ENCODE results near the gene ZNF644.
"Not testable (repeated sequence)": the region's sequence is repeated elsewhere in the genome, so short reads cannot be mapped to it uniquely, and the experiment has no call there.

The ZNF644 gene

GRCh38 chr1:90977522-90977921 is 44.3 kb downstream of the ZNF644 start:
- DNase-seq, result no peak

- no peak for DNase-seq
These were observed 47.7 kb downstream of the ZNF644 start for GRCh38 chr1:90973897-90974798.

DNA sequence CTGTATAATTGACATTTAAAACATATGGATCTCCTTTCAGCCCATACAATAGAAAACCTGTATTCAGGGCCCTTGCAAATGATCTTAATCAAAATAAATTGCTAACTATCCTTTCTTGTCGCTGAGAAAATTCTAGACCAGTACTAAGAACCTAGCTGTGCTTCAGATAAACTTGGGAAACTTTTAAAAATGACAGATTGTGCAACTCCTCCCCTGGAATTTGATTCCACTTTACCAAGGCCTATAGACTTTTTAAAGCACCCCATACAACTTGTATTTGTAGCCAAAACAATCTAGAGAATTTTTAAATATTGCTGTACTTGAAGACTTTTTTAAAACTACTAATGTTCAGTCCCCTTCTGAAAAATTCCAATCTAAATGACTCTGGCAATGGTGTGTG is 51.6 kb downstream of the ZNF644 start:
- DNase-seq, result no peak

DNA sequence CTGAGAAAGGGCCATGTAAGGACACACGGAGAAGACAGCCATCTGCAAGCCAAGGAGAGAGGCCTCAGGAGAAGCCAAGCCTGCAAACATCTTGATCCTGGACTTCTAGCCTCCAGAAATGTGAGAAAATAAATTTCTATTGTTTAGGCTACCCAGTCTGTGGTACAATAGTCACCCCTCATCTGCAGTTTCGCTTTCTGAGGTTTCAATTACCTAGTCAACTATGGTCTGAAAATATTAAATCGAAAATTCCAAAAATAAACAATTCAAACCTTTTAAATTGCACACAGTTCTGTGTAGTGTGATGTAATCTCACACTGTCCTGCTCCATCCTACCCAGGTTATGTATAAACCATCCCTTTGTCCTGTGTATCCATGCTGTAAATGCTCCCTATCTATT is 52.6 kb downstream of the ZNF644 start:
- DNase-seq, result no peak

DNA sequence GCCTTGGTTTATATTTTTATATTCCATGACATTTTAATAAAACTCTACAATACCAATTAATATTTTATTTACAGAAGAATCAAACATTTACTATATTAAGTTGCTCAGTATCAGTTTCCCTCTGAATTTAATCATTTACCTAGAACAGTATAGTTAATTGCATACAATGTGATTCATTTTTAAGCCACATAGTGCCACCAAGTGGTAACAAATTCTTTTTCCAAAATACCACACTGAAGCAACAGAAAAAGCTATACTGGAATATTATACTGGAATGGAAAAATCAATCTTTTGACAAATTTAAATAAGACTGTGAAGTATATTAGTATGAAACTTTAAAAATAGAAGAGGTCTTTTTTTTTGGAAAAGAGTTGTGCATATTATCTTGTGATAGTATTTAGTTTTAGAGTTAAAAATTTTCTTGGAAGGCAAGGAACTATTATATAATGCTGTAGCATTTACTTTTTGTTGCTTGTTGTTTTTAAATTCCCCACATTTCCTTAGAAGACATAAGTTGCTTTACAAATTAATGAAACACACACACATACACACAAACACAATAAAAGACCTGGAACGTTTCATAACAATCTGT is 57.3 kb downstream of the ZNF644 start:
- DNase-seq, result no peak

- DNase-seq, result no peak
These were observed 58.2 kb downstream of the ZNF644 start for GRCh38 chr1:90963651-90964050.

DNA sequence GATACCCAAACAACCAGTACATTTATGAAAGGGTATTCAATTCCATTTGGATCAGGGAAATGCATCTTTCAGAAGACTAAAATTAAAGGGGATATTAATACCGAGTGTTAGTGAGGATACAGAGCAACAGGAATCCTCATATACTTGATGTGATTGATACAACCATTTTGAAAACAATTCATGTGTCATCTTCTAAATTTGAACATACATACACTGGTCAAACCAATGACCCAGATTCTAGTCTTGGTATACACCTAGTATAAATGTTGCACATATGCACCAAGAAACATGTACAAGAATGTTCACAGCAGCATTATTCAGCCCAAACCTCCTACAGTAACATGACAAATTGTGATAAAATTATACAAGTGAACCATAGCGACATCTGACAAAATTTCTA is 58.6 kb downstream of the ZNF644 start:
- DNase-seq, result no peak

GRCh38 chr1:90959352-90960206 is 62.3 kb downstream of the ZNF644 start:
- DNase-seq, result no peak

DNA sequence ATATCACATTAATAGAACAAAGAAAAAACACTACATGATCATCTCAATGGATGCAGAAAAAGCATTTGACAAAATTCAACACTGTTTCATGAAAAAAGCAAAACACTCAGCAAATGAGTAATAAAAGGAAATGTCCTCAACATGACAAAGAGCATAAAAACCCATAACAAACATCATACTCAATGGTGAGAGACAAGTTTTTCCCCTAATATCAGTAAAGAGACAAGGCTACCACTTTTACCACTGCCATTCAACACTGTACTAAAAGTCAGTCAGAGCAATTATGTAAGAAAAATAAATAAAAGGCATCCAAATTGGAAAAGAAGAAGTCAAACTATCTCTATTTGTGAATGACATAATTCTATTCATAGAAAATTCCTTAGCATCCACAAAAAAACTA is 64.3 kb downstream of the ZNF644 start:
- DNase-seq, result no peak

DNA sequence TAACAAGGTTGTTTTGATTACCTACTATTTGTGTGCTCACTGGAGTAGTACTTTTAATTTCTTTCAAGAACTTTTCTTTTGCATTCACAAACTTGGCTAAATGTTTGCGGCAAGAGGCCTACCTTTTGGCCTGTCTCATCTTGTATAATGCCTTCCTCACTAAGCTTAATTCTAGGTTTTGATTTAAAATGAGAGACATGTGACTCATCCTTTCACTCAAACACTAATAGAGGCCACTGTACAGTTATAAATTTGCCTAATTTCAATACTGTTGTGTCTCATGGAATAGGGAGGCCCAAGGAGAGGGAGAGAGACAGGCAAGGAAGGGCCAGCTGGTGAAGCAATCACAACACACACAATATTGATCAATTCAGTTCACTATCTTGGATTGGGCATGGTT is 66.1 kb downstream of the ZNF644 start:
- no peak for DNase-seq

GRCh38 chr1:90952906-90953305 is 68.9 kb downstream of the ZNF644 start:
- no peak for DNase-seq

GRCh38 chr1:90951009-90951408 is 70.8 kb downstream of the ZNF644 start:
- no peak for DNase-seq

- DNase-seq, result no peak
These were observed 73.5 kb downstream of the ZNF644 start for GRCh38 chr1:90948301-90948700.

- no peak for DNase-seq
These were observed 75.2 kb downstream of the ZNF644 start for GRCh38 chr1:90946630-90947029.

GRCh38 chr1:90945287-90945686 is 76.5 kb downstream of the ZNF644 start:
- DNase-seq, result no peak

GRCh38 chr1:90943966-90944365 is 77.9 kb downstream of the ZNF644 start:
- DNase-seq, result no peak

GRCh38 chr1:90940746-90941145 is 81.1 kb downstream of the ZNF644 start:
- no peak for DNase-seq

GRCh38 chr1:90936731-90937130 is 85.1 kb downstream of the ZNF644 start:
- no peak for DNase-seq

DNA sequence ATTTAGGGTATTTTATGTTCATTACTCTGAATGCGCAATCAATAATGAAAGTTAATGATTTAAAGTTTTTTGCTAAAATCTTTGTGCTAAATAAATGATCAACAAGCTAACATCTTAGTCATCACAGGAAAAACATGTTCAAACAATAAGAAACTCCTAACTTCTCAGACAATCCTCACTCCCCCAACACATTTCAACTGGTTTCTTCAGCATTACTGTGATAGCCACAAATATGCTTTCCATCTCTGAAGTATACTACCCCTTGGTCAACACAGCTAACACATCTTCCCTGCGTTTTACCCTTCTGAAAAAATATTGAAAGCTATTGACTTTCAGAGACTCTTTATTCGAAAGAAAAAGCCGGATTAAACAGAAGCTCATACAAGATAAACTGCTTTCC is 85.8 kb downstream of the ZNF644 start:
- no peak for DNase-seq

GRCh38 chr1:90928231-90928630 is 93.6 kb downstream of the ZNF644 start:
- DNase-seq, result not testable (repeated sequence)

- not testable (repeated sequence) for DNase-seq
These were observed 94.2 kb downstream of the ZNF644 start for GRCh38 chr1:90927674-90928073.

DNA sequence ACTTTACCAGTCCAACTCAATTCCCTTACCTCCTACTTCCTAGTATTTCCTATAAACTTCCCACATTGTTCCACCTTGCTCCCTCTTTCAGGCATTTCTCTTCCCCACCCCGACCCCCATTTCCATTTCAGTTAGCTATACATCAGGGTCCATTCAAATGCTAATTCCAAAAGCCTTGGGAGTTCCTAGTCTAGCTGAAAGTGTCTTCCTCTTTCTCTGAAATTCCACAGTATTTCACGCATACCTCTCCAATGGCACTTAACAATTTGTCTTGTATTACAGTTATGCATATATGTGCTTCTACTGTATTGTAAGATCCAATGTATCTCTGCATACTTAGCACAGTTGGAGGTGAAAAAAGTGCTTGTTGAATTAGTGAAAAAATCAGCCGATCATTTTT is 94.9 kb downstream of the ZNF644 start:
- no peak for DNase-seq
